ENCODE measurements around the gene SLC16A10. TPM values are rescaled to one million over a fixed set of nuclear protein-coding genes. Genes with fewer than 3 reads are reported as not detected.

The SLC16A10 gene
- total RNA-seq, 1 donor from 2014 or later, result 5.6 TPM

DNA sequence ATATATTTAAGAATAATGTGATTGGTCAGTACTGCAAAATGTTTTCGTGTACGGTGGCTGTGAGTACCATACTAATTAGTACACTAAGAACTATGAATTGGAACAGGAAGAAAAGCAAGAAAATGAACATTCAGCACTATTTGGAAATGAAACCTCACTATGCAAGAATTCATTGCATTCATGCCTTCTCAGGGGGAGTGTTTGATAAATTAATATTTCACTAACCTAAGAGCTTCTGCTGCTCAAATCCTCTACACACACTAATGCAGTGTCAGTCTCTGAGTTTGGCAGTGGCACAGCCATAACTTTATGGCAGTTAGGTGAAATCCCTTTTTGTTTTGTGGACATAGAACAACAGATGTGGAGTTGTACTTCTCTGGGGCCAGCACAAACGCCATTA lies 60.1 kb downstream of the SLC16A10 start:
- H3K36me3 Mint-ChIP-seq (ENCODE audit: low read depth), result peaks cover 5% of the 10 kb centered on the region
- no peaks in the 10 kb centered on the region for H3K4me1 Mint-ChIP-seq
- TF ChIP-seq, protein P1, sequence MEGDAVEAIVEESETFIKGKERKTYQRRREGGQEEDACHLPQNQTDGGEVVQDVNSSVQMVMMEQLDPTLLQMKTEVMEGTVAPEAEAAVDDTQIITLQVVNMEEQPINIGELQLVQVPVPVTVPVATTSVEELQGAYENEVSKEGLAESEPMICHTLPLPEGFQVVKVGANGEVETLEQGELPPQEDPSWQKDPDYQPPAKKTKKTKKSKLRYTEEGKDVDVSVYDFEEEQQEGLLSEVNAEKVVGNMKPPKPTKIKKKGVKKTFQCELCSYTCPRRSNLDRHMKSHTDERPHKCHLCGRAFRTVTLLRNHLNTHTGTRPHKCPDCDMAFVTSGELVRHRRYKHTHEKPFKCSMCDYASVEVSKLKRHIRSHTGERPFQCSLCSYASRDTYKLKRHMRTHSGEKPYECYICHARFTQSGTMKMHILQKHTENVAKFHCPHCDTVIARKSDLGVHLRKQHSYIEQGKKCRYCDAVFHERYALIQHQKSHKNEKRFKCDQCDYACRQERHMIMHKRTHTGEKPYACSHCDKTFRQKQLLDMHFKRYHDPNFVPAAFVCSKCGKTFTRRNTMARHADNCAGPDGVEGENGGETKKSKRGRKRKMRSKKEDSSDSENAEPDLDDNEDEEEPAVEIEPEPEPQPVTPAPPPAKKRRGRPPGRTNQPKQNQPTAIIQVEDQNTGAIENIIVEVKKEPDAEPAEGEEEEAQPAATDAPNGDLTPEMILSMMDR (conservative IDR thresholded peaks at IDR 0.05), result no peak

DNA sequence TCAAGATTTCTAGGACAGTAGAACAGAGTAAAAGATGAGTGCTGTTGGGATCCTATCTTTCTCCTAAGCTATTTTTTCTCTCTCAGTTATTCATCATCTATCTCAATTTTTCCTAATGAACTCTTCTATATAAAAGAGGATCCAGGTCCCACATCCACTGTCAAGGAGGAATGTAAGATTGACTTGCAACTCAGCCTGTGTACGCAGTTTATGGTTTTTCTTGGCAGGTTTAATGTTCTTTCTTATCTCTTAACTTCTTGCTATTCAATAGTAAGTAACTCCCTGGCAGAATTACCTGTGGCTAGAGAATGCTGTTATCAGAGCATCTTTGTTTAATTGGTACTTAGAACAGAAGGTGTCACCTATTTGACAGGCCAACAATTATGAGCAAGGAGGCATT lies 60.8 kb downstream of the SLC16A10 start:
- H3K4me1 Mint-ChIP-seq, result no peaks in the 10 kb centered on the region
- H3K27me3 Mint-ChIP-seq (ENCODE audit: low read depth), result no peaks in the 10 kb centered on the region
- H3K36me3 Mint-ChIP-seq (ENCODE audit: low read depth), result peaks cover 5% of the 10 kb centered on the region
- no peak for DNase-seq (ENCODE audit: low read depth, low spot score)
- no peak overlapping the region for H3K27ac Mint-ChIP-seq (ENCODE audit: unreplicated experiment)
- H3K9me3 Mint-ChIP-seq, result peaks cover 9% of the 10 kb centered on the region
- no peak overlapping the region for H3K4me3 Mint-ChIP-seq
- TF ChIP-seq, protein P1 (conservative IDR thresholded peaks at IDR 0.05), result no peak

More for the DNA sequence above, 60.1 kb downstream of the SLC16A10 start:
- H3K4me3 Mint-ChIP-seq, result no peak overlapping the region
- DNase-seq (ENCODE audit: low read depth, low spot score), result no peak
- H3K27ac Mint-ChIP-seq (ENCODE audit: unreplicated experiment), result no peak overlapping the region
- H3K9me3 Mint-ChIP-seq, result peaks cover 9% of the 10 kb centered on the region
- H3K27me3 Mint-ChIP-seq (ENCODE audit: low read depth), result no peaks in the 10 kb centered on the region

DNA sequence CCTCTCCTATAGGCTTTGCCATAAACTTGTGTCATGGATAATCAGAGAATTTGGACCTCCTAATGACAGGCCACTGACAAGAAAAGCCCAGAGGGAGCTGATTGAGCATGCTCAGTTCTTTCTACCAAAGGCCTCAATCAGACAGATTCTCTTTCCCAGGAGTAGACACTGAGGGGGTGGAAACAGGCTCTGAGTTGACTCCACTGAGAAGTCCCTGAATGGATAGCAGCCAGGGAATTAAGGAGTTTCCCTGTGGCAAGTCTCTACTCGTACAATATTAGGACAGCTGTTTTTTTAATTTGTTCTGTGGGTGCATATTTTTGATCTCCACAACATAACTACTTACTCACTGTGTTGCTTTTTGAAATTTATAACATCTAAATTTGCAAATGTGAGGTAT lies 63.3 kb downstream of the SLC16A10 start:
- Mint-ChIP-seq H3K27ac (ENCODE audit: unreplicated experiment) (no peak overlapping the region), H3K4me3 (no peak overlapping the region), H3K36me3 (ENCODE audit: low read depth) (no peaks in the 10 kb centered on the region), H3K27me3 (ENCODE audit: low read depth) (no peaks in the 10 kb centered on the region), H3K4me1 (no peaks in the 10 kb centered on the region), H3K9me3 (peaks cover 5% of the 10 kb centered on the region)
- DNase-seq (ENCODE audit: low read depth, low spot score), result no peak
- TF ChIP-seq, protein P1 (conservative IDR thresholded peaks at IDR 0.05), result no peak

DNA sequence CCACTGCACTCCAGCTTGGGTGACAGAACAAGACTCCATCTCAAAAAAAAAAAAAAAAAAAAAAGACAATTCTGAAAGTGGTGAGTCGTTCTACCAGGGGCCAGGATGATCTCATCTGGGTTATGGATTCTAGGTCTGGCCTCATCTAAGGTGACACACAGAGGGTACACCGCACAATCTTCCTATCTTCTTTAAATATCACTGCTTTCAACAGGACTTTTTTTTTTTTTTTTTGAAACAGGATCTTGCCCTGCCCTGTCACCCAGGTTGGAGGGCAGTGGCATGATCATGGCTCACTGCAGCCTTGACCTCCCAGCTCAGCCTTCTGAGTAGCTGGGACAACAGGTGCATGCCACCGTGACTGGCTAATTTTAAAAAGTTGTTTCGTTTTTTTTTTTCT lies 67.7 kb downstream of the SLC16A10 start:
- Mint-ChIP-seq H3K36me3 (ENCODE audit: low read depth) (peaks cover 4% of the 10 kb centered on the region), H3K9me3 (peaks cover 4% of the 10 kb centered on the region), H3K27me3 (ENCODE audit: low read depth) (no peaks in the 10 kb centered on the region), H3K27ac (ENCODE audit: unreplicated experiment) (no peak overlapping the region), H3K4me1 (no peaks in the 10 kb centered on the region), H3K4me3 (no peak overlapping the region)
- DNase-seq (ENCODE audit: low read depth, low spot score), result no peak
- TF ChIP-seq, protein P1 (conservative IDR thresholded peaks at IDR 0.05), result no peak

DNA sequence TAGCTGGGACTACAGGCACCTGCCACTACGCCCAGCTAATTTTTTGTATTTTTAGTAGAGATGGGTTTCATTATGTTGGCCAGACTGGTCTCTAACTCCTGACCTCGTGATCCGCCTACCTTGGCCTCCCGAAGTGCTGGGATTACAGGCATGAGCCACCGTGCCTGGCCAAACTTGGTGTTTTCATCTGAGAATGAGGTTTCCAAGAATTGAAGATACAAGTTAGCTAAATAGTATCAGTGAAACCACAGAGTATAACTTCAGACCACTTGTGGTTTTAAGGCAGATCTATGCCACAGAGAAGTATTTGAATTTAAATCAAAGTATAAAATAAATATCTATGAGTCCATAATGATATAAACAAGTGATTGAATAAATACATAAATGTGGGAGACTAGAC lies 70.1 kb downstream of the SLC16A10 start:
- no peak overlapping the region for H3K27ac Mint-ChIP-seq (ENCODE audit: unreplicated experiment)
- no peak overlapping the region for H3K4me3 Mint-ChIP-seq
- no peak for DNase-seq (ENCODE audit: low read depth, low spot score)
- no peaks in the 10 kb centered on the region for H3K4me1 Mint-ChIP-seq
- H3K36me3 Mint-ChIP-seq (ENCODE audit: low read depth), result peaks cover 7% of the 10 kb centered on the region
- TF ChIP-seq, protein P1 (conservative IDR thresholded peaks at IDR 0.05), result no peak
- peaks cover 7% of the 10 kb centered on the region for H3K9me3 Mint-ChIP-seq
- H3K27me3 Mint-ChIP-seq (ENCODE audit: low read depth), result no peaks in the 10 kb centered on the region

DNA sequence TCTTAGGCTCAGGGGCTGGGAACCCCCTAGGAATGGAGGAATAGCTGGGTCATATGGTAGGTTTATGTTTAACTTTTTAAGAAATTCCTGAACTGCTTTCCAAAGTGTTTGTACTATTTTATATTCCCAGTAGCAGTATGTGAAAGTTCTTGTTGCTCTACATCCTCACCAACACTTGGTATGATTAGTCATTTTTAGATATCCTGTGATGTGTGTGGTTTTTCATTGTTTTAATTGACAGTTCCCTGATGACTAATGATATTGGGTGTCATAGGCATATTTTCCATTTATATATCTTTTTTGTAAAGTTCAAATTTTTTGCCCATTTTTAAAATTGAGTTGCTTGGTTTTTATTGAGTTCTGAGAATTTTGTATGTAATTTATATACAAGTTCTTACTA lies 72.3 kb downstream of the SLC16A10 start:
- no peaks in the 10 kb centered on the region for H3K27me3 Mint-ChIP-seq (ENCODE audit: low read depth)
- H3K36me3 Mint-ChIP-seq (ENCODE audit: low read depth), result peaks cover 12% of the 10 kb centered on the region
- no peak overlapping the region for H3K27ac Mint-ChIP-seq (ENCODE audit: unreplicated experiment)
- TF ChIP-seq, protein P1 (conservative IDR thresholded peaks at IDR 0.05), result no peak
- no peak for DNase-seq (ENCODE audit: low read depth, low spot score)
- H3K4me1 Mint-ChIP-seq, result no peaks in the 10 kb centered on the region
- H3K9me3 Mint-ChIP-seq, result peaks cover 12% of the 10 kb centered on the region
- no peak overlapping the region for H3K4me3 Mint-ChIP-seq

Data from neural crest cell (in vitro differentiated cells).